SKM-1 treated with dmso at 0.1 percent for 144 hours (cell line): ENCODE measurements around the gene POU2F1.
A peak's percentile ranks its signal among the peaks of the same experiment; 100 is the strongest.
"Not testable (repeated sequence)": the region's sequence is repeated elsewhere in the genome, so short reads cannot be mapped to it uniquely, and the experiment has no call there.

Source experiments
- DNase-seq: peaks from one replicate; lab custom pipeline; 2025; ENCODE audit not compliant: unreplicated experiment; lab: John Stamatoyannopoulos, UW

The POU2F1 gene

DNA sequence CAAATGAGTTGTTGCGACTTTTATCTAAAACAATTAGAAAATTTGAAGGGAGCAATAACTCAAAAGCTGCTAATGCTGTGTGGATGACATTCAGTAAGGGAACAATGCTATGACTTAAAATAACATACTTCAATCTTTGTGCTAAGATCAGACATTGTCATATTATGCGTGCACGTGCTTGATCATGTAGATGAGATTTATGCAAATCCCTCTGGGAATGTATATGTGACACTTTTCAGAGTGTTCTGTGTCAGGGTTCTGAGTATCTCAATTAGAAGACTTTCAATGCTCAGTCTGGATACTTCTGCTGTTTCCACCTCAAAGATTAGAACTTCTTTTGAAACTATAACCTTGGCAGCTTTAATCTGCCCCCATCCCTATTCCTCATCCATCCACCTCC, 18.6 kb upstream of the POU2F1 start:
- DNase-seq = no peak

DNA sequence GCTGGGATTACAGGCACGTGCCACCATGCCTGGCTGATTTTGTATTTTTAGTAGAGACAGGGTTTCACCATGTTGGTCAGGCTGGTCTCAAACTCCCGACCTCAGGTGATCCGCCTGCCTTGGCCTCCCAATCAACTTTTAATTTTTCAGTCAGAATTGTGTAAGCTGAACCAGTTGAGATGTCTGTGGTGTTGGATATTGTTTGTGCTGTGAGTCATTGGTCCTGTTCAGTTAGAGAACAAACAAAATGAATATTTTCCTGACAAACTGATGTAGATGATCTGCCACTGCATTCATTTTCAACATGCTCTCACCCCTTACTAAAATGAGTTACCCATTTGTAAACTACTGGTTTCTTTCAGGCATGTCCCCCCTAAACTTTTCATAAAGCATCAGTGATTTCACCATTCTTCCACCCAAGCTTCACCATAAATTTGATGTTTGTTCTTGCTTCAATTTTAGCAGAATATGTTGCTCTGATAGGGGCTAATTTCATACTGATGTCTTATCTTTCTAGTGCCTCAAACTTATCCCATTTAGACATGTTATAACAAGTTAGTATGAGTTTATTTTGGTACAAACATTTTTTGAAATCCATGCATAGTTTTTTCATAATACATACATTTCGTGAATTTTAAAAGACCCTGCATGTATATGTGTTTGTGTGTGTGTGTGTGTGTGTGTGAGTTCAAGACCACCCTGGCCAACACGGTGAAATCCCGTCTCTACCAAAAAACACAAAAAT, 15.2 kb upstream of the POU2F1 start:
- not testable (repeated sequence) for DNase-seq

DNA sequence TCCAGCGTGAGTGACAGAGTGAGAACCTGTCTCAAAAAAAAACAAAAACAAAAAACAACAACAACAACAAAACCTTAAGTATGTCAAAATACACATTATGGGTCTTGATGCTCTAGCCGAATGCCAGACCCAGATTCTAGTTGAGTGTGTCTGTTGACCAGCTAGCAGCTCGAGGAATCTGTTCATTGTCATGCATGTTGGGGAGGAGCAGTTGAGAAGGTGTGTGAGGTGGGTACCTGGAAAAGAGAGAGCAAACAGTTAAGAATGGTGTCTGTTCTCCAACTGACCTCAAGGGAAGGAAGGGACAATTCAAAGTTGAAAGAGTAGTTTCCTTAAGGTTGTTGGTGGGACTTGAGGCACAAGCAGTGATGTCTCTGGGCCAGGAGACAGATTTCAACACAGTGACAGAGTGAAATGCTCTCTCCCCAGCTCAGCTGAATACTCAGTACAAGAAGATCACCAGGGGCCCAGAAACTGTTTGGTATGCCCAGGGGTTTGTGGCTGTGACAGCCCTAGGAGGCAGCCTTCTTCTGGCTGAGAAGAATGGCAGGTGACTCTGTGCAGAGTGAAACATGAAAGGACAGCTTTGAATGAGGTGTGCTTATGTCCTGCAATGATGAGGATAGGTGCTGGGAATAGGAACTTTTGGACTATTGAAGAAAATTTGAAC, 14.4 kb upstream of the POU2F1 start:
- no peak for DNase-seq

DNA sequence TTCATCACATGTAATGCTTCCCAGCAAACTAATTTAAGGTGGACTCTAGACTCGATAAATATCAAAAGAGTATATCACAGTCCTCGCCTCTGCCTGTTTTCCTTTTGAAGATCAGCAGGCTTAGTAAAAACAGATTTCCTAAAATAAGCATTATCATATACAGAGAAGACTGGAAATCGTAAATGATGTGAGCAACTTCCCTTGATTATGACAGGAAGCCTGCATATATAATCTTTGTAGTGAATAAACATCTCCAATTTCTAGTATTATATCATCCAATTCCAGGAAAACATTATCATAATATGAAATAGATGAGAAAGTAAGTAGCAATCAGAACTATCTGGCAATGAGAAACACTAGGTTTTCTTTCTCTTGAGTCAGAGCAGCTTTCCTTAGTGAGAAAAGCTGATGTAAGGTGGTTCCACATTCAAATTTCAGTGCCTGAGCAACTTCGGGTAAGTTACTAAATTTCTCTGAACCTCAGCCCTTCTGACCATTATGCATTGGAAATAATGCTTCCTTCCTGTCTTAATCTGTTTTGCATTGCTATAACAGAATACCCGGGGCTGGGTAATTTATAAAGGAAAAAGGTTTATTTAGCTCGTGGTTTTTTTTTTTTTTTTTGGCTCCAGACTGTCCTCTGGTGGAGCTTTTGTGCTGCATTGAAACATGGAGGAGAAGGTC, 12.6 kb upstream of the POU2F1 start:
- no peak for DNase-seq

DNA sequence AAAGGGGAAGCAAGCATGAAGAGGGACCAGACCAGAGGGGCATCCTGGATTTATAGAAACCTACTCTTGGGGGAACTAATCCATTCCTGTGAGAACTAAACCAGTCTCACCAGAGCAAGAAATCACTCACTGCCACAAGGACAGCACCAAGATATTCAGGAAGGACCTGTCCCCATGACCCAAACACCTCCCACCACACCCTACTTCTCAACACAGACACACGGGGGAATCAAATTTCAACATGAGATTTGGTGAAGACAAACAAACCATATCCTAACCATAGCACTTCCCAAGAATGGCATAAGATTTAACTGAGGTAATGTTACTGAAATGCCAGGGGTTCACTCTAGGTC, 12.1 kb upstream of the POU2F1 start:
- no peak for DNase-seq

DNA sequence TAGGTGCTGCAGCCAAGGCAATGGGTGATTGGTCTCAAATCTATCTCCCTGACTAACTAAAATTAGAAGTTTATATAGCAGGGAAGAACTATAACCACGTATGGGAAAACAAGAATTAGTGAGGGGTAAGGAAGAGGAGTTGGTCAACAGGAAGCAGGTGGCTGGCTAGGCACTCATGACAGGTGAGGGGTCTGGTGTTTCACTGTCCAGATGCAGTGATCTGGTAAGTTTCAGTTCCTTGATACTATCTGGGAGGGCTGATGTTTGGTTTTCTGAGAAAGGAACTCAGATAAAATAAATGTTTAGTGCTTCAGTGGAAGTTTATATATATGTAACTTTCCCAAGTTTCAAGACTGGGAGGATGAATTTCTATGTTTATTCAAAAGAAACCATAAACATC, 11.6 kb upstream of the POU2F1 start:
- DNase-seq = no peak

DNA sequence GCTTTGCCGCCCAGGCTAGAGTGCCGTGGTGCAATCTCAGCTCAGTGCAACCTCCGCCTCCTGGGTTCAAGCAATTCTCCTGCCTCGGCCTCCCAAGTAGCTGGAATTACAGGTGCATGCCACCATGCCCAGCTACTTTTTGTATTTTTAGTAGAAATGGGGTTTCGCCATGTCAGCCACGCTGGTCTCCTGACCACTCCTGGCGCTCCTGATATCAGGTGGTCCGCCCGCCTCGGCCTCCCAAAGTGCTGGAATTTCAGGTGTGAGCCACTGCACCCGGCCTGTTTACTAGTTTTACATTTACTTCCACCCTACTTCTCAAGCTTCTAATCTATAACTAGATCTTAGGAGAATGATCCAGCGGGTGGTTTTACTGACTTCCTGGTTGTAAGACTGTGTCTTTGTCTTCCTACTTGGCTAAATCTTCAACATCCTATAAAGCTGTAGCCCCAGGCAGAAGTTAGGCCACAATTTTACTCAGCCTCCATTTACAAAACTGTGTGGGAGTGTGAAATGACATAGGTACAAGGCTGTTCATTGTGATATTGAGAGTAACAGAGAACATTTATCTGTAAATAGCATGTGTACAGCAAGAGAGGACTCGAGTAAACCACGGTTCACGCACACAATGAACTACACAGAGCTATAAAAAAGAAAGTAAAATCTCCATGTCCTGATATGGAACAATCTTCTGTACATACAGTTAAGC, 9.6 kb upstream of the POU2F1 start:
- DNase-seq = no peak

DNA sequence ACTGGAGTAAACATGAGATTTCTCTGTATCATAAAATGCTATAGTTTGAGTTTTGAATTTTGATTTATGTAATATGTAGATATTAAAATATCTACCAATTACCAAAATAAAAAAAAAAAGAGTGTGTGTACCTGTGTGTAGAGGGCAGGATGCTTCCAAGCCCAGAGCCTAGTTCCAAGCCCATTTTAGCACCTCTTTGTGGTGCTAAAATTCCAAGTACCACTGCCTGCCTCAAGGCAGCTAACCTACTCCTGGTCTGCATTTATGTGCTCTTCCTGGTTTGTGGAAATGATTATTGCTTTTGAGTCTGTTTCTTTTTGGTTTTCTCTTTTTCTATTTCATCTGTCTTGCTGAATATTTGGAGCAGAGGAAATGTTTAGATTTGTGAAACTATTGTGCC, 8.7 kb upstream of the POU2F1 start:
- DNase-seq = no peak

DNA sequence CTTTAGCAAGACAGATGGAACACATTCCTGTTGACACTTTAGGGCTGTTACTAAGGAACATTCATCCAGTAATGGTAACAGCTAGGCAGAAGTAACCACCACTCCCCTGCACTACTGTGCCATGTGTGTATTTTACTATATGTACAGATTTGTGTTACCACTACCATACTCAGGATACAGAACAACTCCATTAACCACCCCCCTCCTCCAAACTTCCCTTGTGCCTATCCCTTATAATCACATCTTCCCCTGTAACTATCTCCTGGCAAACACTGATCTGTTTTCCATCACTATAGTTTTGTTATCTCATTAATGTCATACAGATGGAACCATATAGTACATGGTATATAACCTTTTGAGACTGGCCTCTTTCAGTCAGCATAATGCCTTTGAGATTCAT, 3.9 kb upstream of the POU2F1 start:
- no peak for DNase-seq

DNA sequence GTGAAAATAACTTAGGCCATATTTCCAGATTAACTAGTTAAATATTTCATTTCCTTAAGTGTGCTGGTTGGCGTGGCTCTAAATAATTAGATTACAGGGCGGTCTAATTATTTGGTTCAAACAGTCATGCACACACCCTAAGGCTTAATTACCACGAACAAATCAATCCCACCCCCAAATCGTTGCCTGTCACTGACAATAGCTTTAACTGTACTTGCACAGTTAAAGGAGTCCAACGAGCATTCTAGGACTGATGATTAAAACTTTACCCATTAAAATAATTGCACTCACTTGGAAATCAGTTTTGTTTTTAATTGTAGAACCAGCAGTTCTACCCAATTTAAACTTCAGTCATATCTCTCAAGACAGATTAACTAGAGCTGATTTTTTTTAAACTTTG, 1.5 kb upstream of the POU2F1 start:
- no peak for DNase-seq

DNA sequence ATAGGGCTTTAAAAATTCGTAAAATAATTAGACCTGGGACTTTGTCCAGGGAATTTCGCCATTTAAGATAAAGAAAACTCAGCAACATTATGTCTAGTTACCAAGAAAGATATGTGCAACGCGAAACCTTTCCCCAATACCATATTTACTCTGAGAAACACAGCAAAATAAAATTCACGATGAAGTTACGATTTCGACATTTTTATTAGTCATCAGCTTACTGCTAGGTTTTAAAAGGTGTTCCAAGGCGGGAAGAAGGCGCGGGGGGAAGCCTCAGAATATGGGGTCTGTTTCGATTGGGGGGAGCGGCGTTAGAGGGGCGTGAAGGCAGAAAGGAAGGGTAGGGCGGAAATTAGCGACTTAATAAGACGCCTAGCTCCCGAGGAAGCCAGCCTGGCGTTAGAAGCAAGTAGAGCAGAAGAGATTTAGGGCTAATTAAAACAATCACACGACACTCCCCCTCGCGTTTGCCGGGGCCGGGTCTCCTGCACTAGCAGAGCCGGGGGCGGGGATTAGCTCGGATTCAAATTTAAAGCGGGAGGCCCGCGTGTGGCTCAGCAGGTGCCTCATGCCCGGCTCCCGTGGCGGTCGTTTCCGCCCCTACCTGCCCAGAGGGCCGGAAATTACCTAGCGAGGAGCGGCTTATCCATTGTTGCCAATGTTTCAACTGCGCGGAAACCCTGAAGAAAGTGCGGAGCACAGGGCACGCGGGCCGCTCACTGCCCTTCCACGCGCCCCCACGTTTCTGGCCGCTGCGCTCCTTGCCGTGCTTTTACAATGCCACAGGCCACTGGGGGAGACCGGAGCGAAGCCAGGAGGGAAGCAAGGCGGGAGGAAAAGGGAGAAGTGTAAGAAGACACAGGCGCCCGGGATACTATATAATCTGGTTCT, 795 bp upstream of the POU2F1 start:
- DNase-seq = peak; percentile 96

DNA sequence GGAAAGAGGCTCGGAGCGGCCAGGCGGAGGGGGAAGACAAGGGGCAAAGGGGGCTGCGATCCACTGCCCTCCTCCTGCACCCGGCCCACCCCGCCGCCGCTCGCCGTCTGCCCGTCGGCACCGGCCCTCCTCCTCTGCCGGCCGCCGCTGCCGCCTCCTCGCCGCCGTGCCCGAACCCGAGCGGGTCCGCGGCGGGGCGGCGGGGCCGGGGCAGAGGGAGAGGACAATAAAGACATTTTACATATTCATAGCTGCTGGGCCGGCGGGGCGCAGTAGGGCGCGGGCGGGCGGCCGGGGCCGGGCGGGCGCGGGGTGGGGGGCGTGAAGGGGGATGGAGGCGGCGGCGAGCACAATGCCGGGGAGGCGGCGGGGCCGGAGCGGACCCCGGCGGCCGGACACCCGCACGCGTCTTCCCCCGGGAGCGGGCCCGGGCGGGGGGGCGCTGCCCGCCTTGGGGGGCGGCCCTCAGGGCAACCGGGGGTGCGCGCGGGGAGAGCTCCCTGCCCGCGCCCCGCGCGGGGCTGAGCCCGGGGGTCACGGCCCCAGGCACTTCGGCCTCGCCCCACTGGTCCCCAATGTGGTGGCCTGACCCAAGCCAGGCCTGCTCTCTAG, 546 bp downstream of the POU2F1 start:
- no peak for DNase-seq

DNA sequence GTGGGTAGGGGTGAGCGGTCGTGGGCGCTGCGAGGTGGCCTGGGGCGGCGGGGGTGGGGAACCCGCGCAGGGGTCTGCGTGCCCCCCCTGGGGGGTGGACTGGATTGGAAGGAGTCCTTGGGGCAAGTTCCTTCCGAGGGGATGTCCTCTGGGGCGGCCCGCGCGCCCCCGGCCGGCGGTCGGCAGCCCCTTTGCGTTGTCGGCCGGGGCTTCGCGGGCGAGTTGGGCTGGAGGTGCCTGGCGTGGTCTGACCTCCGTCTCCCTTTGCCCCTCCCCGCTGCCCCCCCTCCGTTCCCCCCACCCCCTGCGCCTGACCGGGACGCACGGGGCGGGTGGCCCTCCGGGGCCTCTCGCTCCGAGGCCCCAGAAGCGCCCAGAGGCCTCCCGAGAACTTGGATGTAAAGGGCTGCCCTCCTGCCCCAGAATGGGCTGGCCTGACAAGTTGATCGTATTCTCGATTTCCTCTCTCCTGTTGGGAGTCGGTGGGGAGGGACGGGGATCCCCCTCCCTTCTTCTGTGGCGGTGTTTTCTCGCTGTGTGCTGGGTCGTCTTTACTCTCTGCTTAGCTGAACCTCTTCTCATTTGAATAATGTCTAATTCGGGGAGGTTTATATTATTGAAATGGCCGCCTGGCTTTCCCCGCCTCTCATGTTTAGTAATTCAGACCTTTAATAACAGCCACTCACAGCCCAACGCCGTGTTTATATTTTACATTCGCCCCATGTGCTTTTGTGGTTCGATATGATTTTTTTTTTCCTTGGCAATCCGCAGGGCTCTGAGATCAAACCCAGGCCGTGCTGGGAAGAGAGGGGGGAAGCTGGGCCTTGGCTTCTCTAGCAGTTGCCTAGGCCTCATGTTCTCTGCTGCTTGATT, 1.3 kb downstream of the POU2F1 start:
- peak; percentile 83 for DNase-seq

DNA sequence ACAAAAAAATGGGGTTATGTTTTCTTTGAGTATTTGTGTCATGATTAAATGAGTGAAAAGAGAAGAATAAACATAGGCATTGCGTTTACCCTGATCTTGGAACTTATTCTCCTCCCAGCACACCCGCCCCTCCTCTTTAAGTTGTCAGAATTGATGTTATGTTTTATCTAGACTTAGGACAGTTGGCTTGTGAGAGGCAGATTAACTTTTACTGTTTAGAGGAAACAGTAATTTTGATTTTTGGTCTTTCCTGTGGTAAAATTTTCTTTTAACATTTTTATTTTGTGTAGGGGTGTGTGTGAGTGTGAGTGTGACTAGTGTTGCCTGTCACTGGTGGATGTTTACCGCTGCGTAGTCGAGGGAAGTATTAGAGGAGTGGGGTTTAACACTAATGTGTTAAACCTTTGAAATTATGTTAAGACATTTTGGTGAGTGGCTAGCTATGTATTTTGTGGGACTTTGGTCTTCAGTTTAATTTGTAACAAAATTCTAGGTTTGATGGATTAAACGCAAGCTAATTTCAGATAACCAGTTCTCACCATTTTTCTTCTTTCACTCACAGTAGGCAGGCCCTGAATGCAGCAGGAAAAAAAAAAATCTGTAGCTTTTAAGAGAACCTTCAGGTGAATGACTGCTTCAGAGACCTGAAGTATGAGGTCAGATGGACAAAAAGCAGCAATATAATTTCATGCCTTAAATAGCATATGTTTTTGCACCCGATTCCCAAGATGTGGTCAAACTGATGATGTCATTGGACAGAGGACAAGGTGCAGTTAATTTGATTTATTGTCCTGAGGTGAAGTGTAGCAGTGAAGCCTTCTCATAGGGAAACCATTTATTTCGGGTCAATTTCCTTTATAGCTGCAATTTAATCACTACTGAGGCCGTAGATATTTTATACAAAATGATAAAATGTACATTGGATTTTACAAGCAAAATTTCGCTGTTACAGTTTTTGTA, 2.7 kb downstream of the POU2F1 start:
- no peak for DNase-seq

DNA sequence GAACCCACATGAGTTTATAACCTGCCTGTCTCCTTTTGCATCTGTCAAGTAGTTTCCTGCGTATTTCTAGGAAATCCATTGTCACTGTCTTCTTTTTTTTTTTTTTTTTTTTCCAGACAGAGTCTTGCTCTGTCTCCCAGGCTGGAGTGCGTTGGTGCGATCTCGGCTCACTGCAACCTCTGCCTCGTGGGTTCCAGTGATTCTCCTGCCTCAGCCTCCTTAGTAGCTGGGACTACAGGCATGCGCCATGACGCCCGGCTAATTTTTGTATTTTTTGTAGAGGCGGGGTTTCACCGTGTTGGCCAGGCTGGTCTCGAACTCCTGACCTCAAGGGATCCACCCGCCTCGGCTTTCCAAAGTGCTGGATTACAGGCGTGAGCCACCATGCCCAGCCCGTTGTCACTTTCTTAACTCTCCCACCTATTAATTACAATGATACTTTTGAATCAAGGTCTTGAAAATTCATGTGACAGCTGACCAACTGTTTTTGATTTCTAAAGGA, 4.1 kb downstream of the POU2F1 start:
- DNase-seq = not testable (repeated sequence)

DNA sequence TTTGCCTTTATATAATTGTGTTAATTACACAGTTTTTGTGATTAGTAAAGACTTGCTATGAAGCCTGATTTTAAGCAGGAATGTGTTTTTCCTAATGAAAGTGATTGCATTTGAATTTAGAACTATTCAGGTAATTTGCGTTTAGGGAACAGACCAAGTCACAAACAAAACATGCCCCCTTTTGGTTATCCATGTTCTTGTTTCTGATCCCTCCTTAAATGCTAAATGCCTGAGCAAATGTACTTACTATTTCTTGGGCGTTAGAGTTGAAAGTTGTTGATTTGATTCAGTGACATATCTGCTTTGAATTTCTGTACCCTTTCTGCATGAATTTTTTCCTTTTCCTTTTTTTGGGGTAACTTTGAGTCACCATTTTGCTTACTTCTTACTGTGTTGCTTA, 5.2 kb downstream of the POU2F1 start:
- no peak for DNase-seq

DNA sequence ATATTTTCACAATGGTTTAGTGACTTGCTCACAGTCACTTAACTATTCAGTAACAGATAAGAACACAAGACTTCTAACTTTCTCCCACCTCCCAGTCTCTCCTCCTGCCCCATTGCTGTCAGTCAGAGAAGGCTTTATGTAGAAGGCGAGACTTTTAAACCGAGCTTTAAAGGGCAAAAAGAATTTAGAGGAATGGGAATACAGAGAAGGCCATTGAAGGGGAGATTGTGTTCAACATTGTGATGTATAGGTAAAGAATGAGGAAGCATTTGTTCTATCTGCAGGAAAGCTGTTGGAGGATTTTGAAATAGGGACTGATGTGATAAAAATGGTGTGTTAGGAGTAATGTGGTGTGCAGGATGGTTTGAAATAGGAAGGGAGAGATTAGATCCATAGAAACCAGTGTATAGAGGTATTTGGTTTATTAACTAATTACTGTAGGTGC, 7.3 kb downstream of the POU2F1 start:
- DNase-seq = peak; percentile 74
